Heart right ventricle (tissue), 16 donors: ENCODE results near the gene KIF5A. TPM values are rescaled to one million over a fixed set of nuclear protein-coding genes. Genes with fewer than 3 reads are reported as not detected.
"Not testable (repeated sequence)": the region's sequence is repeated elsewhere in the genome, so short reads cannot be mapped to it uniquely, and the experiment has no call there.

Source experiments
- ATAC-seq, 8 donors: fragments of 200-7000 bp; cut with Tn5 transposase; one replicate each; pipeline ENCODE4 v1.9.1; 2020; ENCODE audit warnings: mild to moderate bottlenecking in 8 of 8, moderate library complexity in 8 of 8, moderate number of reproducible peaks in 1 of 8
- DNase-seq, 2 donors: peaks; one replicate each; pipeline ENCODE4 v3.0.0-alpha.2; 2020
- H3K27ac ChIP-seq, 10 donors: fragments of 200-600 bp; sonication (generic) in 2 of 10; one replicate each; pipeline versions ENCODE4 v1.5.0 to v1.8.0; 2020 to 2022; ENCODE audit warnings: mild to moderate bottlenecking in 3 of 10
- H3K27me3 ChIP-seq, 7 donors: fragments of 200-600 bp; one replicate each; pipeline ENCODE4 v1.8.0; 2021 to 2022; ENCODE audit warnings: mild to moderate bottlenecking in 2 of 7
- H3K36me3 ChIP-seq, 9 donors: fragments of 200-600 bp; sonication (generic) in 1 of 9; one replicate each; pipeline versions ENCODE4 v1.5.0 to v1.8.0; 2020 to 2022; ENCODE audit warnings: mild to moderate bottlenecking in 2 of 9
- H3K4me1 ChIP-seq, 9 donors: fragments of 200-600 bp; sonication (generic) in 1 of 9; one replicate each; pipeline versions ENCODE4 v1.5.0 to v1.8.0; 2020 to 2022; ENCODE audit warnings: mild to moderate bottlenecking in 4 of 9
- H3K4me3 ChIP-seq, 10 donors: fragments of 200-600 bp; sonication (generic) in 2 of 10; one replicate each; pipeline versions ENCODE4 v1.5.0 to v1.8.0; 2020 to 2022; ENCODE audit warnings: mild to moderate bottlenecking in 7 of 10, moderate library complexity in 2 of 10
- H3K9me3 ChIP-seq, 11 donors: fragments of 200-600 bp in 10 of 11; sonication (generic) in 2 of 11; one replicate each; pipeline versions ENCODE4 v1.5.0 to v1.8.0; 2013 to 2022; ENCODE audit warnings: mild to moderate bottlenecking in 2 of 11, control low read depth in 1 of 11, moderate library complexity in 1 of 11
- CTCF ChIP-seq, 9 donors: fragments of 200-600 bp; sonication (generic) in 2 of 9; IDR thresholded peaks; one replicate each; pipeline versions ENCODE4 v1.5.0 to v1.8.0; 2021 to 2022; ENCODE audit warnings: antibody characterized with exemption in 9 of 9, mild to moderate bottlenecking in 5 of 9, moderate library complexity in 1 of 9
- WGBS, 2 donors: extraction: QIAGEN DNeasy Blood & Tissue Kit; methylation state at CpG; one replicate each; pipeline ENCODE4 v1.1.7; 2013; ENCODE audit warnings: inconsistent platforms in 1 of 2; 5-methylcytosine and 5-hydroxymethylcytosine counted together
- intact Hi-C, 10 donors: fragments of 100-400 bp; cut with DNase I; formaldehyde crosslinking; loops; one replicate each; pipeline versions ENCODE4 v1.11.1 to v1.14.2; 2022
- polyA plus RNA-seq, 2 donors: library from polyadenylated mRNA; stranded (reverse); fragments of 200-250 nt; gene quantifications; one replicate each; pipeline ENCODE4 v1.2.3, GENCODE V29; 2013
- total RNA-seq, 10 donors: library from RNA; stranded (reverse); fragmentation: NEBNext Ultra II Directional in 3 of 10; extraction: Animal tissue kit (Norgen Biotek cat#: 25700) in 3 of 10; gene quantifications; one replicate each; pipeline versions ENCODE4 v1.2.1 to v1.2.4, GENCODE V29; 2021 to 2023
- donor health status: Arrhythmogenic right ventricular cardiomyopathy.
- donor health status: ischemic (EF 13 %, LVEDD 7.1; RV severe dilation, severe dysfunction).
- donor health status: healthy with polysubstance abuse.
- donor health status: DM: no; HTN: yes; CAD: no.
- donor health status: DM: no; HTN: no; CAD: no.
- donor health status: ischemic (EF 25% LVEDD 6.9; RV normal size, moderate dysfunction).
- donor health status: ischemic (EF 25% LVEDD 5.7; RV mildly dilated, moderate dysfunction).
- donor health status: healthy.
- donor health status: DM: yes; HTN: yes; CAD: no.
- donor health status: Ischemic cardiomyopathy.
- donor health status: ischemic (EF 35%, LVEDD 5.7; RV mildly dilated, moderate dysfunction).
- donor health status: nonischemic (EF 11% LVEDD 7.7; RV severe dilation, severe dysfunction).
- donor health status: DM: yes; HTN: yes; CAD: no.
- donor health status: PGD.
- donor health status: ischemic (EF 29% LVEDD 5.4; RV normal size, mild dysfunction).
- donor health status: nonischemic (EF 23%, LVEDD 6.1; RV moderate dilation, normal function).

KIF5A gene
- total and polyA plus RNA-seq, 12 donors = 0.05 to 0.29 (median 0.07) TPM; not detected in 5

DNA sequence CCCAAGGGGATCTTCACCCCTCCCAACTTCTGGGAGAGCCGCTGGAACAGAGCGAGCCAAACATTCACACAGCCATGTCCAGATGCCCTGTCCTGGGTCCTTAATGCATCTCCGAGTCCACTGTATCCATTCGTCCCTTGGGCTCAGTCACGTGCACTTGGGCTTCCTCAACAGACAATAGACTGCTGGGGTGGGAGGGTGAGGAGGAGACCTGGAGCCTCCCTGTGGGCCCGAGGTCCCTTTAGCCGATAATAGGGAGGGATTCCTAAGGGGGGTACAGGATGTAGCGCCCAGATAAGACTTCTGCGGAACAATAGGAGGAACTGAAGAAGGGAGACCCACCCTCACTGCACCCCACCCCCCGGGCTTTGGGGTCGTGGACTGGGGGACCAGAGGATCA, 68.1 kb downstream of the KIF5A start:
- ATAC-seq (peak; percentile 16 to 72 (median 58)), DNase-seq (peak; percentile 33 to 55)
- Histone ChIP-seq H3K27me3 (peaks cover 11 to 82% (median 35%) of the 10 kb centered on the region in 7 donors), H3K27ac (peak overlapping the region in 8 of 10 donors; percentile 36 to 81 (median 68)), H3K36me3 (peaks cover 0 to 28% (median 6%) of the 10 kb centered on the region in 9 donors), H3K4me3 (peak overlapping the region in 9 of 10 donors; percentile 14 to 60 (median 35)), H3K4me1 (peaks cover 9 to 79% (median 30%) of the 10 kb centered on the region in 9 donors), H3K9me3 (no peaks in the 10 kb centered on the region)
- intact Hi-C loops = no loop called here
- 46 to 60% methylated on average over 11 of the region's 11 CpGs for WGBS, 2 donors
- no peak for TF ChIP-seq CTCF (IDR thresholded peaks at IDR 0.05)

DNA sequence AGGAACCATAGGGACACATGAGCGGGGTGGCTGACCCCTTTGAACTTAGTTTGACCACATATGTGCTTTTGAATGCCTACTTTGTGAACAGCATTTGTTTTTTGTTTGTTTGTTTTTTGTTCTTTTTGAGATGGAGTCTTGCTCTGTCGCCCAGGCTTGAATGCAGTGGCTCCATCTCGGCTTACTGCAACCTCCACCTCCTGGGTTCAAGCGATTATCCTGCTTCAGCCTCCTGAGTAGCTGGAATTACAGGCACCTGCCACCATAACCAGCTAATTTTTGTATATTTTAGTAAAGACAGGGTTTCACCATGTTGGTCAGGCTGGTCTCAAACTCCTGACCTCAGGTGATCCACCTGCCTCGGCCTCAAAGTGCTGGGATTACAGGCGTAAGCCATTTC, 68.6 kb downstream of the KIF5A start:
- Histone ChIP-seq H3K4me1 (peaks cover 9 to 75% (median 30%) of the 10 kb centered on the region in 9 donors), H3K4me3 (peak overlapping the region in 3 of 10 donors; percentile 47 to 60 (median 54)), H3K27me3 (peaks cover 11 to 82% (median 39%) of the 10 kb centered on the region in 7 donors), H3K27ac (peak overlapping the region in 8 of 10 donors; percentile 36 to 81 (median 67)), H3K36me3 (peaks cover 0 to 28% (median 6%) of the 10 kb centered on the region in 9 donors)
- DNase-seq, intact Hi-C loops, ATAC-seq, H3K9me3 ChIP-seq: not testable (repeated sequence)
- WGBS, 2 donors = 85 to 95% methylated on average over 6 of the region's 6 CpGs

DNA sequence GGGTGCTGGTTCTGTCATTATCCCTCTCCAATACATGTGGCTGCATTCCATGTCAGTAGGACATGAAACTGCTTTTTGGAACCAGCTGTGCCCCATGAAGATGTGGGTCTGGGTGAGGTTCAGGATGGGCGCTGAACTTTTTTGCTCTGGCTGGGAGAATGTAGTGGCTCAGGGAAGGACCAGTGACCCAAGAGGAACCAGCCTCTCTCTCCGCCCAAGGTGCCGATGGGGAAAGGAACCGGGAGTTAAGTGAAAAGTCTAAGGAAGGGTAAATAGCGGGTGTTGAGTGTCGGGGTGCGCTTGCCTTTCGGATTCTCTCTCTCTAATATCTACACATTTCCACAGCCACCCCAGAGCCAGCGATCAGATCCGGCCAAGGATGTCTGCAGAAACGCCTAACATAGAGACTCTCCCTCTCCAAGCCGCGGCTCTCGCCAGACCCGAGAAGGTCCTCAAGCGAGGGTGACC, 69.2 kb downstream of the KIF5A start:
- H3K36me3 ChIP-seq = peaks cover 0 to 28% (median 6%) of the 10 kb centered on the region in 9 donors
- H3K27ac ChIP-seq = peak overlapping the region in 7 of 10 donors; percentile 41 to 81 (median 73)
- WGBS, 2 donors = 54 to 56% methylated on average over 16 of the region's 16 CpGs
- H3K27me3 ChIP-seq = peaks cover 11 to 82% (median 42%) of the 10 kb centered on the region in 7 donors
- no peaks in the 10 kb centered on the region for H3K9me3 ChIP-seq
- H3K4me1 ChIP-seq = peaks cover 9 to 70% (median 29%) of the 10 kb centered on the region in 9 donors
- peak in 3 of 8 donors; percentile 25 to 60 (median 55) for ATAC-seq
- H3K4me3 ChIP-seq = peak overlapping the region in 7 of 10 donors; percentile 20 to 60 (median 54)
- no peak for TF ChIP-seq CTCF (IDR thresholded peaks at IDR 0.05)
- no peak for DNase-seq
- intact Hi-C loops = no loop called here

DNA sequence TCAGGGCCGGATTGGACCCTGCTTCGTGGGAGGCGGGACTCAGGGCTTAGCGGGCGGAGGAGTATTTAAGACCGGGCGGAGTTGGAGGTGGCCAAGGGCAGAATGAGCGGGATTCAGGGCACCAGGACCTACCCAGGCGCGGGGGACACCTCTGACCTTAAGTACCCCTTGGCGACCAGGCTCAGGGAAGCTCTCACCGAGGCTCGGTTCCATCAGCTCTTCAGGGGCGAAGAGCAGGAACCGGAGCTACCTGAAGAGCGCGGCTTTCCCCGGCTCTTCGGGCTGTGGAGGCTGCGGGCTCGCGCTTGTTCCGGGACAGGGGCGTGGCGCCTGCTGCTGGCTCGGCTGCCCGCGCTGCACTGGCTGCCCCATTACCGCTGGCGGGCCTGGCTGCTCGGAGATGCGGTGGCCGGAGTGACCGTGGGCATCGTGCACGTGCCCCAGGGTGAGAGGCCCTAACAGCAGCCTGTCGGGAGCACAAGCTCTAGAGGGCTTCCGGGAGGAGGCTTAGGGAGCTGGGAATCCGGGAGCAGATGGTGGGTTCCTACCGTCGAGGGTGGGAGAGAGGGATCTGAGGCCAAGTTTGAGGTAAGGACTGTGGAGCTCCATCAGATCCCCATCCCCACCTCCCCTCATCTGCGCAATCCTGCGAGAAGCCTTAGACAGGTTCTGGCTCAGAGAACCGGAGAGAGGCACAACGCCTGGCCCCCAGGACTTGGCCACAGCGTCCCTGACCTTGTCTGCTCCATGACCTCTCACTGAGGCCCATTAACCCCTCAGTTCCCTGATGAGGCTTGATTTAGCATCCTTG, 69.8 kb downstream of the KIF5A start:
- WGBS, 2 donors = 33 to 48% methylated on average over 46 of the region's 46 CpGs
- ATAC-seq (peak; percentile 9 to 53 (median 39)), DNase-seq (peak; percentile 43 to 61)
- Histone ChIP-seq H3K9me3 (no peaks in the 10 kb centered on the region), H3K27ac (peak overlapping the region in 7 of 10 donors; percentile 41 to 81 (median 61)), H3K4me3 (peak overlapping the region; percentile 14 to 60 (median 44)), H3K4me1 (peaks cover 9 to 63% (median 29%) of the 10 kb centered on the region in 9 donors), H3K36me3 (peaks cover 0 to 24% (median 6%) of the 10 kb centered on the region in 9 donors), H3K27me3 (peaks cover 11 to 85% (median 49%) of the 10 kb centered on the region in 7 donors)
- intact Hi-C loops = loop anchor here in 5 of 10 donors (2.0 to 10.0 kb wide), 4 partner anchors 37 to 165 kb away; partner anchors contain the start of genes GLI1 (in 1 of the 5) and INHBE (in 1 of the 5)
- no peak for TF ChIP-seq CTCF (IDR thresholded peaks at IDR 0.05)
